AG09309 (cell line): Measurements from ENCODE around the gene PDE6B.
"Not testable (repeated sequence)": the region's sequence is repeated elsewhere in the genome, so short reads cannot be mapped to it uniquely, and the experiment has no call there.

Experiments used
- DNase-seq: peaks from one replicate; pipeline ENCODE4 v3.0.0-alpha.2; 2010; ENCODE audit warnings: low read depth
- H3K4me3 ChIP-seq: 2 replicates; pipeline ENCODE4 v1.5.1; 2011; ENCODE audit warnings: mild to moderate bottlenecking, low read depth, low read length, moderate library complexity; ENCODE audit not compliant: control insufficient read depth
- TF ChIP-seq, protein P1 (sequence below): IDR thresholded peaks from 2 replicates; pipeline ENCODE4 v1.5.1; 2011; ENCODE audit warnings: mild to moderate bottlenecking, low read depth, low read length, inconsistent platforms; ENCODE audit not compliant: insufficient read depth, control insufficient read depth; ENCODE audit errors: missing control alignments

Gene PDE6B

DNA sequence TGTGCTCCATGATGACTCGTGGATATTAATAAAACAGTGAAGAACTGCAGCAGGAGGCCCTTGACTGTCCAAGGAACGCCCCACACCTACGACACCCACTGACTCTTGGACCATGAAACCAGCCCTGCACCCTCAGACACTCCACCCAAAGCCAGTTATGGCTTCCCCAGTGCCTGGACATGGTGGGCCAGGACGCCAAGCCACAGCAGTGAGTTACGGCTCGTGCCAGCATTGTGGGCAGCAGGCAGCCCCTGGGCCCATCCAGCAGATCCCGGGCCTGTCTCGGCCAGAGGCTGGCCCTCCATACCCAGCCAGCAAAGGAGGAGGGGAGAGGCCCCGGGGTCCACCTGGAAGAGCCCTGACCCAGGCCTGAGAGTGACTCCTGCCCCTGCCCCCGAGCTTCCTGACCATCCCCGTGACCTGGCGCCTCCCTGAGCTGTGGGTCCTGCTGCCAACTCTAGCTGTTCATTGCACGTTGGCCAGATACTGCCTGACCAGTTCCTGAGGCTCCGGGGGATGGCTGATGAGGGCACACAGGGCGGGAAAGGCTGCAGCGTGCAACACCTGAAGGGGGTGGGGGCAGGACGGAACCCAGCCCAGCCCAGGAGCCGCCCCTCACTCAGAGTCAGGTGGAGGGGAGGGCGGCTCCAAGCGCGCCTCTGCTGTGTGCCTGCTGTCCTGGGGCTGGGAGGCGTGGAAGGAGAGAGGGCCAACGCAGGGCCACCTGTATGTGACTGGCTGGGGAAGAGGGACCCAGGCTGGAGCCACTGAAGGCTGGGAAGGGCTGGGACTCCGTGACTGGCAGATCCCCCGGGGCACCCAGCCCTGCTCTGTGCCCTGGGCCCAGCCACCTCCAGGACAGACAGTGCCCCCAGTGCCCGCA is 62.8 kb downstream of the PDE6B start:
- no peak for DNase-seq
- TF ChIP-seq, protein P1, sequence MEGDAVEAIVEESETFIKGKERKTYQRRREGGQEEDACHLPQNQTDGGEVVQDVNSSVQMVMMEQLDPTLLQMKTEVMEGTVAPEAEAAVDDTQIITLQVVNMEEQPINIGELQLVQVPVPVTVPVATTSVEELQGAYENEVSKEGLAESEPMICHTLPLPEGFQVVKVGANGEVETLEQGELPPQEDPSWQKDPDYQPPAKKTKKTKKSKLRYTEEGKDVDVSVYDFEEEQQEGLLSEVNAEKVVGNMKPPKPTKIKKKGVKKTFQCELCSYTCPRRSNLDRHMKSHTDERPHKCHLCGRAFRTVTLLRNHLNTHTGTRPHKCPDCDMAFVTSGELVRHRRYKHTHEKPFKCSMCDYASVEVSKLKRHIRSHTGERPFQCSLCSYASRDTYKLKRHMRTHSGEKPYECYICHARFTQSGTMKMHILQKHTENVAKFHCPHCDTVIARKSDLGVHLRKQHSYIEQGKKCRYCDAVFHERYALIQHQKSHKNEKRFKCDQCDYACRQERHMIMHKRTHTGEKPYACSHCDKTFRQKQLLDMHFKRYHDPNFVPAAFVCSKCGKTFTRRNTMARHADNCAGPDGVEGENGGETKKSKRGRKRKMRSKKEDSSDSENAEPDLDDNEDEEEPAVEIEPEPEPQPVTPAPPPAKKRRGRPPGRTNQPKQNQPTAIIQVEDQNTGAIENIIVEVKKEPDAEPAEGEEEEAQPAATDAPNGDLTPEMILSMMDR, result no peak
- H3K4me3 ChIP-seq, result peak overlapping the region; percentile 40

GRCh38 chr4:688854-689681 is 63.7 kb downstream of the PDE6B start, which contains the start of gene SLC49A3:
Gene SLC49A3, minus strand, starts transcription at chr4:689151. Its CDS starts 24 bp downstream, at chr4:689127.
- H3K4me3 ChIP-seq, result peak within 1 kb of the TSS; percentile 40
- DNase-seq, result no peak
- TF ChIP-seq, protein P1, result no peak

GRCh38 chr4:689723-690122 is 64.3 kb downstream of the PDE6B start:
- TF ChIP-seq, protein P1, result no peak
- H3K4me3 ChIP-seq, result peak overlapping the region; percentile 21

DNA sequence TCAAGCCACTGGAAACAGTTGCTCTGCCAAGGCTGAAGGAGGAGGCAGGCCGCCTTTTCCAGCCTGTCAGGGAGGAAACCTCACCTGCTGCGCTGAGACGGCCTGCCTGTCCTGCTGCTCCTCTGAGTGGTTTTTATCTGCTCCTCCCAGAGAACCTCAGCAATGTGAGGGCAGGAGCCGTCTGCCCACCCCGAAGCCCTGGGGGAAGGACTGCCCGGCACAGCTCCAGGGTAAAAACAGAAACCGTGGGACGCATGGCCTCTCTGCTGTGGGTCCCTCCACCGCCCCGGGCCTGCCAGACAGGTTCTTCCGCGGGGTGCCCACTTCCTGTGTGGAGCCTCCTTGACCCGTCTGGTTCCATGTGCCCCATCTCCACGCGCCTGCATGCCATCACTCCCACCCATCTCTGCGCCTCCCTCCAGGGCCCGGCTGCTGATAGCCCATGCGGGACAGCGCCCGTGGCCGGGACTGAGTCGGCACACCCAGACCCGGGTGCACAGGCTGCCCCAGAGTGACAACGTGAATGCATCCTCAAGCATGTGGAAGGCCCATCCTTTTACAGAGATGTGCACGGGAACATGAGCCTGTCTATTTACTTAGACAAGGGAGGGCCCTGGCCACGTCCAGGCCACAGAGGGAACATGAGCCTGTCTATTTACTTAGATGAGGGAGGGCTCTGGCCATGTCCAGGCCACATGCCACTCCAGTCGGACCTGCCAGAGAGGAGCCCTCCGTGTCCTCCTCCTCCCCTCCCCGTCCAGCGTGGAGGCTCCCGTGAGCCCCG is 67.6 kb downstream of the PDE6B start:
- H3K4me3 ChIP-seq, result no peak overlapping the region
- no peak for DNase-seq
- TF ChIP-seq, protein P1, result no peak

More at GRCh38 chr4:689723-690122, 64.3 kb downstream of the PDE6B start:
- no peak for DNase-seq

GRCh38 chr4:694341-694940 is 69.1 kb downstream of the PDE6B start:
- not testable (repeated sequence) for DNase-seq, H3K4me3 ChIP-seq

DNA sequence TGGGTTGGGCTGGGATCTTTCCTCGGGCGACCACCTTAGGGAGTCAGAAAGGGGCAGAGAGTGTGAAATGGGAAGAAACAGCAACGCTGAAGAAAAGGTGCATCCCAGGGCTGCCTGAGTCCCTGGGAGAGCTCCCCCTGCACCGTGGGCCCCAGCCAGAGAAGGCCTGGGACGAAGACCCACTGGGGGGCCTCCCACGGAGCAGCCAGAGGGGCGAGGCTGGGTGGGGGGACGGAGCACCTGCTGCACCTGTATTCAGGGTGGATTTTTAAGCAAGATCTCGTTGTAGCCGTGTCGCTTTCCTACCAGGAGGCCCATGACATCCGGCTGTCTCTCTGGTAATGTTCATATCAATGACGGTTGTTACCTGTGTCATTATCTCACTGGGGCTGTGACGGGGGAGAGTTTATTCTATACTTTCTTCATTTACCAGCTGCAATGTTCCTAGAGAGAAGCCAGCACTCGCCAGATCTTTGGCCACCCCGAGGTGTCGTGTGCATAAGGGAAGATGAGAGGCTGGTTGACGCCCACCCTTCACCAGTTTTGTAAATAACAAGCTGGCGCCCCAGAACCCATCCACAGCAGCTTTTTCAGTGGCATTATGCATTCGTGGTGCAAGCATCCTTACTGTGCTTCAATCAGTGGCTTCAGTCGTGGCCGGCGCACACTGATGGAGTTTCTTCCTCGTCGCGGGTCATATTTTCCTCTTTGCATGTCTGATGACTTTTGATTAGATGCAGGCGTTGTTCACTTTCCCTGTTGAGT is 74.6 kb downstream of the PDE6B start:
- no peak overlapping the region for H3K4me3 ChIP-seq
- TF ChIP-seq, protein P1, result no peak
- no peak for DNase-seq
